LNCaP clone FGC (cell line): ENCODE measurements around the gene LIPT2.

ENCODE experiments used
- DNase-seq: peaks from one replicate; pipeline ENCODE4 v3.0.0-alpha.2; 2011; ENCODE audit warnings: low read depth
- H3K4me3 ChIP-seq: 2 replicates; pipeline ENCODE4 v1.5.1; 2011; ENCODE audit warnings: mild to moderate bottlenecking, low read depth, low read length, control low read depth
- CTCF ChIP-seq: IDR thresholded peaks from 2 replicates; pipeline ENCODE4 v1.5.1; 2012; ENCODE audit warnings: mild to moderate bottlenecking; ENCODE audit not compliant: control insufficient read depth, insufficient read depth; ENCODE audit errors: extremely low read depth

Gene LIPT2

GRCh38 chr11:74442636-74443035, 50.9 kb downstream of the LIPT2 start:
- no peak overlapping the region for H3K4me3 ChIP-seq
- no peak for DNase-seq
- no peak for TF ChIP-seq CTCF
